Measurements from ENCODE around the gene NDUFAF3. TPM values are rescaled to one million over a fixed set of nuclear protein-coding genes. Genes with fewer than 3 reads are reported as not detected.

Gene NDUFAF3
- total RNA-seq, 1 donor from 2014 or later = 75.4 TPM

DNA sequence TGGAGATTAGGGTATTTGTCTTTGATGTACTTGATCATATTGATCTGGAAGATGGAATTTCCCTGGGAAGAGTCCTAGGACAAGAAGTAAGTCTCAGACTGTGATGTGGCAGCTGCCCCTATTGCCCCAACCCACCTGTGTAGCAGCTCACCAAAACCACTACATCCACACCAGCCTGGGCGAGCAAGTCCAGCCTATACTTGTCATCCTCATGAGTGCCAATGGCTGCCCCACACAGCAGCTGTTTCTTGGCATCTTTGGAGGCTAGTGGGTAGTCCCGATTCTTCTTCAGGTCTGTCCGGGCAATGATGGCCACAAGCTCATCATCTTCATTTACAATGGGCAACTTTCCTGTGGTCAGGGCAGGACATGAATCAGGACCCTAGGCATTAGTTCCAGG lies 4.6 kb downstream of the NDUFAF3 start:
- H3K4me1 Mint-ChIP-seq (ENCODE audit: low read depth, unreplicated experiment) = peaks cover 22% of the 10 kb centered on the region
- peaks cover 2% of the 10 kb centered on the region for H3K9me3 Mint-ChIP-seq (ENCODE audit: unreplicated experiment)
- H3K27ac Mint-ChIP-seq (ENCODE audit: unreplicated experiment) = peak overlapping the region; percentile 34
- Histone ChIP-seq H3K36me3 (ENCODE audit: insufficient read depth, low read length) (peaks cover 43% of the 10 kb centered on the region), H2AFZ (ENCODE audit: low read depth, low read length) (no peak overlapping the region), H3K9me3 (ENCODE audit: insufficient read depth, low read depth, low read length) (no peaks in the 10 kb centered on the region), H3K27ac (ENCODE audit: low read depth, low read length) (no peak overlapping the region), H3K4me2 (ENCODE audit: low read length) (peak overlapping the region; percentile 92), H3K4me1 (ENCODE audit: insufficient read depth, low read length) (peaks cover 22% of the 10 kb centered on the region), H3K79me2 (ENCODE audit: insufficient read depth, low read length) (peaks cover 71% of the 10 kb centered on the region), H3K9ac (ENCODE audit: low read length) (no peak overlapping the region), H4K20me1 (ENCODE audit: insufficient read depth, low read length) (peaks cover 61% of the 10 kb centered on the region), H3K4me3 (ENCODE audit: insufficient read depth, low read depth, low read length) (no peak overlapping the region), H3K27me3 (ENCODE audit: insufficient read depth, low read length) (no peaks in the 10 kb centered on the region)
- DNase-seq (ENCODE audit: low read depth) (no peak), FAIRE-seq (no peak)
- no peak for TF ChIP-seq EZH2 (IDR thresholded peaks at IDR 0.05; ENCODE audit: insufficient read depth, low read length)
- TF ChIP-seq, protein P1, sequence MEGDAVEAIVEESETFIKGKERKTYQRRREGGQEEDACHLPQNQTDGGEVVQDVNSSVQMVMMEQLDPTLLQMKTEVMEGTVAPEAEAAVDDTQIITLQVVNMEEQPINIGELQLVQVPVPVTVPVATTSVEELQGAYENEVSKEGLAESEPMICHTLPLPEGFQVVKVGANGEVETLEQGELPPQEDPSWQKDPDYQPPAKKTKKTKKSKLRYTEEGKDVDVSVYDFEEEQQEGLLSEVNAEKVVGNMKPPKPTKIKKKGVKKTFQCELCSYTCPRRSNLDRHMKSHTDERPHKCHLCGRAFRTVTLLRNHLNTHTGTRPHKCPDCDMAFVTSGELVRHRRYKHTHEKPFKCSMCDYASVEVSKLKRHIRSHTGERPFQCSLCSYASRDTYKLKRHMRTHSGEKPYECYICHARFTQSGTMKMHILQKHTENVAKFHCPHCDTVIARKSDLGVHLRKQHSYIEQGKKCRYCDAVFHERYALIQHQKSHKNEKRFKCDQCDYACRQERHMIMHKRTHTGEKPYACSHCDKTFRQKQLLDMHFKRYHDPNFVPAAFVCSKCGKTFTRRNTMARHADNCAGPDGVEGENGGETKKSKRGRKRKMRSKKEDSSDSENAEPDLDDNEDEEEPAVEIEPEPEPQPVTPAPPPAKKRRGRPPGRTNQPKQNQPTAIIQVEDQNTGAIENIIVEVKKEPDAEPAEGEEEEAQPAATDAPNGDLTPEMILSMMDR (IDR thresholded peaks at IDR 0.05; ENCODE audit: insufficient read depth, low read depth, low read length) = no peak
- peak overlapping the region; percentile 74 for H3K4me3 Mint-ChIP-seq (ENCODE audit: unreplicated experiment)
- peaks cover 23% of the 10 kb centered on the region for H3K36me3 Mint-ChIP-seq (ENCODE audit: low read depth, unreplicated experiment)
- no peaks in the 10 kb centered on the region for H3K27me3 Mint-ChIP-seq (ENCODE audit: low read depth, unreplicated experiment)

DNA sequence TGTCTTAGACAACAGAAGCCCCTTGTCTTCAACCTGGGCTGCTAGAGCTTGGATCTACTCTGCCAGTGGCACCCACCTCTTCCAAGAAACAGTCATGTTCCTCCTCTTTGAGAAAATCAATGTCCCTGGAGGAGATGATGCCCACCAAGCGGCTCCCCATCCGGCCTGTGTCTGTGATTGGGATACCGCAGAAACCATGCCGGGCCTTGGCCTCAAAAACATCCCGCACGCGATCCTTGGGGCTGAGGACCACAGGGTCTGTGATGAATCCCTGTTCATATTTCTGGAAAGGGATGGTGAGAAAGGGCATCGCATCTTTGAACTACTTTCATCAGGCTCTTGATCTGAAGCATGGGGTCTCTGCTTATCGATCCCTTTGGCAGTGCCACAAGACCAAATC lies 5.7 kb downstream of the NDUFAF3 start:
- TF ChIP-seq EZH2 (IDR thresholded peaks at IDR 0.05; ENCODE audit: insufficient read depth, low read length) = no peak
- TF ChIP-seq, protein P1 (IDR thresholded peaks at IDR 0.05; ENCODE audit: insufficient read depth, low read depth, low read length) = no peak
- peaks cover 54% of the 10 kb centered on the region for H3K36me3 ChIP-seq (ENCODE audit: insufficient read depth, low read length)

DNA sequence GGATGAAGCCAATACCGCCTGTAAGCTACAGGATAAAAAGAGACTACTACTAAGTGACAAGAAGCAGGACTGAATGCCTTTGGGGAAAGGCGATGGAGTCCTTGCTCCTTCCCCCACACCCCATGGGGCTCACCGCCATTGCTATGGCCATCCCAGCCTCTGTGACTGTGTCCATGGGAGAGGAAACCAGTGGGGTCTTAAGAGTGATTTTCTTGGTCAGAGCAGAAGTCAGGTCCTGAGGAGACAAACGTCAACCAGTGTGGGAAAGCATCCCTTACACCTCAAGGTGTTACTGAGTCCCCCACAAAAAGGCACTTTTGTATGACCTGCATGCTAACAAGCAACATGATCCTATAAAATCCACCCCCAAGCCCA lies 6.4 kb downstream of the NDUFAF3 start:
- no peak for DNase-seq (ENCODE audit: low read depth)
- FAIRE-seq = no peak
- H3K4me1 Mint-ChIP-seq (ENCODE audit: low read depth, unreplicated experiment) = peaks cover 31% of the 10 kb centered on the region
- peak overlapping the region; percentile 90 for H3K4me3 Mint-ChIP-seq (ENCODE audit: unreplicated experiment)
- peak overlapping the region; percentile 91 for H3K9ac ChIP-seq (ENCODE audit: low read length)
- H3K27me3 ChIP-seq (ENCODE audit: insufficient read depth, low read length) = no peaks in the 10 kb centered on the region
- H3K9me3 Mint-ChIP-seq (ENCODE audit: unreplicated experiment) = peaks cover 2% of the 10 kb centered on the region
- peak overlapping the region; percentile 91 for H3K27ac Mint-ChIP-seq (ENCODE audit: unreplicated experiment)
- H4K20me1 ChIP-seq (ENCODE audit: insufficient read depth, low read length) = peaks cover 56% of the 10 kb centered on the region
- peak overlapping the region; percentile 92 for H3K4me2 ChIP-seq (ENCODE audit: low read length)
- no peaks in the 10 kb centered on the region for H3K27me3 Mint-ChIP-seq (ENCODE audit: low read depth, unreplicated experiment)
- peaks cover 59% of the 10 kb centered on the region for H3K36me3 ChIP-seq (ENCODE audit: insufficient read depth, low read length)
- H3K79me2 ChIP-seq (ENCODE audit: insufficient read depth, low read length) = peaks cover 59% of the 10 kb centered on the region
- TF ChIP-seq, protein P1 (IDR thresholded peaks at IDR 0.05; ENCODE audit: insufficient read depth, low read depth, low read length) = no peak
- TF ChIP-seq EZH2 (IDR thresholded peaks at IDR 0.05; ENCODE audit: insufficient read depth, low read length) = no peak
- no peaks in the 10 kb centered on the region for H3K9me3 ChIP-seq (ENCODE audit: insufficient read depth, low read depth, low read length)
- H3K36me3 Mint-ChIP-seq (ENCODE audit: low read depth, unreplicated experiment) = peaks cover 31% of the 10 kb centered on the region
- H3K4me3 ChIP-seq (ENCODE audit: insufficient read depth, low read depth, low read length) = peak overlapping the region; percentile 72
- H3K4me1 ChIP-seq (ENCODE audit: insufficient read depth, low read length) = peaks cover 19% of the 10 kb centered on the region
- no peak overlapping the region for H3K27ac ChIP-seq (ENCODE audit: low read depth, low read length)
- no peak overlapping the region for H2AFZ ChIP-seq (ENCODE audit: low read depth, low read length)

More for the DNA sequence above, 5.7 kb downstream of the NDUFAF3 start:
- H4K20me1 ChIP-seq (ENCODE audit: insufficient read depth, low read length) = peaks cover 58% of the 10 kb centered on the region
- H3K36me3 Mint-ChIP-seq (ENCODE audit: low read depth, unreplicated experiment) = peaks cover 31% of the 10 kb centered on the region
- H3K4me3 ChIP-seq (ENCODE audit: insufficient read depth, low read depth, low read length) = no peak overlapping the region
- peak overlapping the region; percentile 92 for H3K4me2 ChIP-seq (ENCODE audit: low read length)
- peak overlapping the region; percentile 50 for H3K27ac Mint-ChIP-seq (ENCODE audit: unreplicated experiment)
- H3K9ac ChIP-seq (ENCODE audit: low read length) = no peak overlapping the region
- H3K4me3 Mint-ChIP-seq (ENCODE audit: unreplicated experiment) = peak overlapping the region; percentile 90
- peaks cover 65% of the 10 kb centered on the region for H3K79me2 ChIP-seq (ENCODE audit: insufficient read depth, low read length)
- no peaks in the 10 kb centered on the region for H3K27me3 Mint-ChIP-seq (ENCODE audit: low read depth, unreplicated experiment)
- FAIRE-seq (no peak), DNase-seq (ENCODE audit: low read depth) (no peak)
- H3K27ac ChIP-seq (ENCODE audit: low read depth, low read length) = no peak overlapping the region
- H3K9me3 Mint-ChIP-seq (ENCODE audit: unreplicated experiment) = peaks cover 2% of the 10 kb centered on the region
- no peaks in the 10 kb centered on the region for H3K27me3 ChIP-seq (ENCODE audit: insufficient read depth, low read length)
- no peaks in the 10 kb centered on the region for H3K9me3 ChIP-seq (ENCODE audit: insufficient read depth, low read depth, low read length)
- H3K4me1 ChIP-seq (ENCODE audit: insufficient read depth, low read length) = peaks cover 22% of the 10 kb centered on the region
- peaks cover 30% of the 10 kb centered on the region for H3K4me1 Mint-ChIP-seq (ENCODE audit: low read depth, unreplicated experiment)
- H2AFZ ChIP-seq (ENCODE audit: low read depth, low read length) = no peak overlapping the region
